Measurements from ENCODE around the gene LIPT2.

The LIPT2 gene

DNA sequence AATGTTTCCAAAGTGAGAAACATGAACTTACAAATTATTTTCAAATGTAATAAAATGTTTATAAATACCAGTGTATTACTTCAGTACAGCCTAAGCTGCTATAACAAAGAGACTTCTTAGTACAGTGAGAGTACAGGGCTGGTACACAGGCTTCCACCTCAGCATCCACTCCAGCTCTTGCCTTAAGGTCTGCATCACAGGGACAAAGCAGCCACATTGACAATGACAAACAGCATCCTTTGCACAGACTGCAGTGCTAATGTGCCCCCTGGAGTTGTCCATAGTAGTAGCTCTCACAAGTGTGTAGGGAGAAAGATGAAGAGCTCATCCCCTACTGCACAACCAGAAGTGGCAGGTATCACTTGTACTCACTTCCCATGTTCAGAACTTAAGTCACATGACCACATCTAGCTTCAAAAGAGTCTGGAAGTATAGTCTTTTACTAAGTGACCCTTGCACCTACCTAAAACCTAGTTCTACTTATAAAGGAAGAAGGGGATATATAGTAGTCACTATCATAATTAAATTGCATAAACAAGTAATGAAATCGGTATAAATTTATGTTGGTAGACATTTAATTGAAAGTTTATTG, 10.7 kb upstream of the LIPT2 start:
- no peak for DNase-seq (ENCODE audit: low read depth)

DNA sequence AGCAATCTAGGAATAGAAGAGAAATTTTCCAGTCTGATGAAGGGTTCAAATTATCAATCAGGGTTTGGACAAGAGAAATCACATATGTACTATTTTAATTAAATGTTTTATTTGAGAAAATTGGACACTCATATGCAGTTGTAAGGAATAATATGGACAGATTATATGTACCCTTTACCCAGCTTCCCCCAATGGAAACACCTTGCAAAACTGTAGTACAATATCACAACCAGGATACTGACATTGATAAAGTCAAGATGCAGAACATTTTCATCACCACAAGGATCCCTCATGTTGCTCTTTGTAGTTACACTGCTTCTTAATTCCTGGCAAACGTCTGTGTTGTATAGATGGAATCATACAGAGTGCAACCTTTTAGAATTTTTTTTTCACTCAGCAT, 1.4 kb upstream of the LIPT2 start:
- no peak for DNase-seq (ENCODE audit: low read depth)

- DNase-seq (ENCODE audit: low read depth) = no peak
These were observed 487 bp upstream of the LIPT2 start for GRCh38 chr11:74493791-74494630.

DNA sequence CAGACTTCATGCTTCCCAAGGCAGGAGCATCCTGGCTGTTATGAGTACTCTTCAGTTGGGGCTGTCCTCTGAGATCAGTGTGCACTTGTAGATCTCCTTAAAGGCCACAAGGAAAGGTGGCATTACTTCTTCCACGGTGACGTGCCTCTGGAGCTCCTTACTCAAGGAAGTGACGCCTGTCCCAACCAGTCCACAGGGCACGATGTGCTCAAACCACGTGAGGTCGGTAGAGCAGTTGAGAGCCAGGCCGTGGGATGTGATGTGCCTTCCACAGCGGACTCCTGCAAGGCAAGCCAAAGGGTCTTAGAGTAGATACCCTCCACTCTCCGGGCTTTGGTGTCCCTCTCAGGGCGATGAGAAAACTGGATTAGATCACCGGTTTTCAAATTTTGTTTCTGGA, 1.4 kb downstream of the LIPT2 start:
- no peak for DNase-seq (ENCODE audit: low read depth)

- DNase-seq (ENCODE audit: low read depth) = no peak
These were observed 2.6 kb downstream of the LIPT2 start for GRCh38 chr11:74490941-74491340.

- DNase-seq (ENCODE audit: low read depth) = no peak
These were observed 5.6 kb downstream of the LIPT2 start for GRCh38 chr11:74487875-74488274.

DNA sequence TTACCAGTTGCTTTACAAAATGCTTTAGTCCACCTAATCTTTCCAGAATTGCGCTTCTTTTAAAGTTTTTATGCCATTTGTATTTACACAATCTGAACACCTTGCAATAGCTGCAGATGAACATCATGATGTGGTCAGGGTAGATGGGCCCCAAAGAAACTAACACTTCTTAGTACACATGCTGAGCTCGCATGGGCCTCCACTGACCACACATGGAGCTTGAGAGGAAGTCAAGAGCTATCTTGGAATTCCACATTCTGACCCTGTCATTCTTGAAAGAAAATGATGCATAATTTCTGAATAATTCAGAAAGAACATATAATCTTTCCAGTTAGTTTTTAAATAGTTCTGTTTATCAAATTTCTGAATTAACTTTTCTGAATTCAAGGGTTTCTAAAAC, 7.7 kb downstream of the LIPT2 start:
- DNase-seq (ENCODE audit: low read depth) = no peak

DNA sequence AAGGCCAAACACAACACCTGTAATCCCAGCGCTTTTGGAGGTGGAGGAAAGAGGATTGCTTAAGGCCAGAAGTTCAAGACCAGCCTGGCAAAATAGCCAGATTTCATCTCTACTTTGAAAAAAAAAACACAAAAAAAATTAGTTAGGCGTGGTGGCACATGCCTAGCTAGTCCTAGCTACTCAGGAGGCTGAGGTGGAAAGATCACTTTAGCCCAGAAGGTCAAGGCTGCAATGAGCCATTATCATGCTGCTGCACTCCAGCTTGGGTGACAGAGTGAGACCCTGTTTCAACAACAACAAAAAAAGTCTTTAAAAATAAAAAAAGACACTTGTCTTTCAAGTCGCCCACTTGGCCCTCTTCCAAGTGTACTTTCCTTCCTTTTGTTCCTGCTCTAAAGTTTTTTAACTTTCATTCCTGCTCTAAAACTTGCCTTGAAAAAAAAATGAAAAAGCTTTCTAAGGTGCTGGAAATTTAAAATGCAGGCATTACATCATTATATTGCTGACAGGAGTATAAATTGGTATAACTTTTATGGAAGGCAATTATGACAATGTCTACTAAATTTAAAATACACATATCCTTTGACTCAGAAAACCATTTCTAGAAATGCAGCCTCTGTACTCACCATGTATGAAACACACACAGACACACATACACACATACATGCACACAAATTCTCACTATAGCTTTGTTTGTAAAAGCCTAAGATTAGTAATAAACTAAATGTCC, 12.7 kb downstream of the LIPT2 start:
- no peak for DNase-seq (ENCODE audit: low read depth)

DNA sequence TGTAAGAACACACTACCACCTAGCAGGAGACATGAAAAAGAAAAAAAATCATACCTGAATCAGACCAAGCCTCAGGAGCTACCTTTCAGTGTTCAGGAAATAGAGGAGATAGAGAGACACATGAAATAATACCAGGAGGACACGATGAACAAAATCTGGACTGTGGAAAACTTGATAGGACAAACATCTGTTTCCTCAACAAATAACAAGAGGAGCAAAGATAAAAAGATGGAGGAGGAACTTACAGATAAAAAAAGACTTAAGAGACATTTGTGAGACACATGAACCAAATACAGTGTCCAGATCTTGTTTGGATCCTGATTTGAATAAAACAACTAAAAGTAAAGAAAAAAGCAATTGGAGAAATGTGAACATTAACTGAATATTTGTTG, 13.8 kb downstream of the LIPT2 start:
- no peak for DNase-seq (ENCODE audit: low read depth)

DNA sequence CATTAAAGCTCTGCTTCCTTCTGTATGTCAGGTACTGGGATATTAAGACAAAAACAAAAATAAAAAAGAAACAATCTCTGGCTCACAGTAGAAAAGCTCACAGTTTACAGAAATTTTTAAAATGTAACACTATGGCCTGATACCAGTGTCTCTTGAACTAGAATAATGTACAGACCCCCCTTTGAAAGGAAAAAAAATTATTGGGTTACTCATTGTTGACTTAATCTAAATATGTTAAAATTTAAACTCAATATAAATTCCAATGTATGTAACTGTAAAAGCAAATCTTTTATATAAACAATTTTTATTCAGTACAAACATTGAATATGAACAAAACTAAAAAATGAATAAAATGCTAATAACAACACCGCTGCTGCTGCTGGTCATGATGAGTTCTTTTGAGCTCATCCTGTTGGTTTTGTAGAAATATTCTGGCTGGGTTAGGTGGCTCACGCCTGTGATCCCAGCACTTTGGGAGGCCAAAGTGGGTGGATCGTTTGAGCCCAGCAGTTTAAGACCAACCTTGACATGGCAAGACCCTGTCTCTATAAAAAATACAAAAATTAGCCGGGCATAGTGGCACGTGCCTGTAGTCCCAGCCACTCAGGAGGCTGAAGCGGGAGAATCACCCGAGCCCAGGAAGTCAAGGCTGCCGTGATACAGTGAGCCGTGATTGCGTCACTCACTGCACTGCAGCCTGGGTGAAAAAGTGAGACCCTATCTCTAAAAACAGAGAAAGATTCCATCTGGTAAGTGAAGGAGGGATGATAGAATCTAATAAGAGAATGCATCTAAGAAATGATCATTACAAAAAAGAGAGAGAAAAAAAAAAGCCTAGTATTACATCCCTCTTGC, 14.4 kb downstream of the LIPT2 start:
- no peak for DNase-seq (ENCODE audit: low read depth)

DNA sequence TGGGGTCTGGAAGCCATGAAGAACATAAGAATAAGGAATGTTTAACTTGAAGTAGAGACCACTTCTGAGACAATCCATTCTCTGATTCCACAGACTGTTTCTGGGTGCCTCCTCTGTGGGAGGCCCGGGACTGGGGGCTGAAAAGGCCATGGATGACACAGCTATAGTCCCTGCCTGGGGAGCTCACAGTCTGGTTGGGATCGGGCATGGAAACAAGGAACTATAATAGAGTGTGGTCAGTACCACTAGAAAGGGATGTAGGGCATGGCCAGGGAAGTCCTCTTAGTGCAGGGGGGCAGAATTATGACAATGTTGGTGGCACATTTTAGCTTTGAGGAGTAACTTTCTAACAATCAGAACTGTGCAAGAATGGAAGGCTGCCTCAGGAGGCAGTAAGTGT, 17.0 kb downstream of the LIPT2 start:
- no peak for DNase-seq (ENCODE audit: low read depth)

GRCh38 chr11:74474316-74474715, 19.2 kb downstream of the LIPT2 start:
- DNase-seq (ENCODE audit: low read depth) = no peak

- no peak for DNase-seq (ENCODE audit: low read depth)
These were observed 19.9 kb downstream of the LIPT2 start for GRCh38 chr11:74473382-74474173.

- DNase-seq (ENCODE audit: low read depth) = no peak
These were observed 21.7 kb downstream of the LIPT2 start for GRCh38 chr11:74471668-74472429.

- DNase-seq (ENCODE audit: low read depth) = no peak
These were observed 22.5 kb downstream of the LIPT2 start for GRCh38 chr11:74471037-74471436.

- no peak for DNase-seq (ENCODE audit: low read depth)
These were observed 23.0 kb downstream of the LIPT2 start for GRCh38 chr11:74470526-74470925.

DNA sequence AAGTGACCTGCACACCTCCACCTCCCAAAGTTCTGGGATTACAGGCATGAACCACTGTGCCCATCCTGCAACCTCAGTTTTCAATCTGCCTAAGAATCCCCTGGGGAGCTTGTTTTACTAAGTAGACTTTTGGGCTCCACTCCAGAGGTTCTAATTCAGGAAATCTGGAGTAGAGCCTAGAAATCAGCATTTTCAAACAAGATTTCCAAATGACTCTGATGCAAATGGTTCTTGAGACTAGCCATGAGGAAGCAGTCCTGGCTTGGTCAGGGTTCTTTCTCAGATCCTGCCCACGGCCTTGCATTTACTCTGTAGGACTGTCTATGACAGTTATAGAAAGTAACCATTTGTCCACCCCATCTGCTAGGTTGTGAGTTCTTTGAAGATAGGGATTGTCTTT, 24.6 kb downstream of the LIPT2 start:
- DNase-seq (ENCODE audit: low read depth) = no peak

GRCh38 chr11:74468521-74468920, 25.0 kb downstream of the LIPT2 start:
- DNase-seq (ENCODE audit: low read depth) = no peak

GRCh38 chr11:74468058-74468457, 25.5 kb downstream of the LIPT2 start:
- DNase-seq (ENCODE audit: low read depth) = no peak
